ENCODE measurements around the gene CTNNA1.

DNA sequence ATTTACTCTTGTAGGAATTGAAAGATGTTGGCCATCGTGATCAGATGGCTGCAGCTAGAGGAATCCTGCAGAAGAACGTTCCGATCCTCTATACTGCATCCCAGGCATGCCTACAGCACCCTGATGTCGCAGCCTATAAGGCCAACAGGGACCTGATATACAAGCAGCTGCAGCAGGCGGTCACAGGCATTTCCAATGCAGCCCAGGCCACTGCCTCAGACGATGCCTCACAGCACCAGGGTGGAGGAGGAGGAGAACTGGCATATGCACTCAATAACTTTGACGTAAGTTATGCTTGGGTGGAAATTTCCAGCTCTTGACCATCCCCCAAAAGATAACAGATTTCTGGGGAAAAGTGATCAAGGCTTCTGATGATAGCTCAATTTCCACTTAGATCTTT is 71.3 kb downstream of the CTNNA1 start:
- TF ChIP-seq RXRA (IDR thresholded peaks at IDR 0.05; ENCODE audit: borderline replicate concordance, low read depth), result no peak
- TF ChIP-seq CTCF (IDR thresholded peaks at IDR 0.05), result no peak

Measured in SK-N-SH (cell line).